Type B pancreatic cell (in vitro differentiated cells): ENCODE results near the gene TMEM163. TPM values are rescaled to one million over a fixed set of nuclear protein-coding genes. Genes with fewer than 3 reads are reported as not detected.

Source experiments
- DNase-seq: peaks from one replicate; pipeline ENCODE4 v3.0.0; 2021; ENCODE audit warnings: mixed read lengths; ENCODE audit not compliant: unreplicated experiment; ENCODE audit errors: extremely low spot score
- H3K27ac Mint-ChIP-seq: 2 replicates; pipeline ENCODE4 v1.8.0; 2021; ENCODE audit warnings: mild to moderate bottlenecking, mixed read lengths
- H3K27me3 Mint-ChIP-seq: 2 replicates; pipeline ENCODE4 v1.8.0; 2021; ENCODE audit warnings: mixed read lengths
- H3K36me3 Mint-ChIP-seq: 2 replicates; pipeline ENCODE4 v1.8.0; 2021; ENCODE audit warnings: mixed read lengths
- H3K4me1 Mint-ChIP-seq: one replicate; pipeline ENCODE4 v1.8.0; 2021; ENCODE audit warnings: mixed read lengths; ENCODE audit not compliant: unreplicated experiment
- H3K4me3 Mint-ChIP-seq: 2 replicates; pipeline ENCODE4 v1.8.0; 2021; ENCODE audit warnings: mild to moderate bottlenecking, mixed read lengths
- H3K9me3 Mint-ChIP-seq: 2 replicates; pipeline ENCODE4 v1.8.0; 2021; ENCODE audit warnings: mixed read lengths
- CTCF ChIP-seq: fragments of 200-600 bp; sonication (generic); conservative IDR thresholded peaks from 2 replicates; pipeline ENCODE4 v1.5.0; 2021; ENCODE audit warnings: antibody characterized with exemption, mild to moderate bottlenecking
- total RNA-seq: library from RNA; stranded (reverse); gene quantifications from 2 replicates; pipeline ENCODE4 v1.2.1, GENCODE V29; 2021; ENCODE audit warnings: low replicate concordance

Gene TMEM163
- total RNA-seq, 1 donor from 2014 or later: 4.0 TPM

DNA sequence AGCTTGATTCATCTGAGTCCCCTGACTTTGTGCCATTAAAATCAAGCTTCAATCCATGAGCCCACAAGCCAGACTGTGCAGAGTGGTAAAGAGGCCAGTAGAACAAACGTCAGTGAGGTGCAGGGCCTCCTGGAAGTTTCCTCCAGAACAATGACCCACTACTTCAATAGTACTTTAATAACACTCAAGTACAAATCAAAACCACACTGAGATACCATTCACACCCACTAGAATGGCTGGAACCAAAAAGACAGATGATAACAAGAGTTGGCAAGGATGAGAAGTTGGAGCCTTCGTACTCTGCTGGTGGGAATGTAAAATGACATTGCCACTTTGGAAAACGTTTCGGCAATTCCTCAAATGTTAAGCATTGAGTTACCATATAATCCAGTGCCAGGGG lies 181.1 kb downstream of the TMEM163 start:
- Mint-ChIP-seq H3K4me3 (no peak overlapping the region), H3K27me3 (peaks cover 6% of the 10 kb centered on the region), H3K27ac (no peak overlapping the region), H3K9me3 (no peaks in the 10 kb centered on the region), H3K4me1 (peaks cover 12% of the 10 kb centered on the region), H3K36me3 (no peaks in the 10 kb centered on the region)
- DNase-seq: no peak
- TF ChIP-seq CTCF: no peak

GRCh38 chr2:134537121-134537520 lies 181.7 kb downstream of the TMEM163 start:
- DNase-seq: no peak
- H3K4me3 Mint-ChIP-seq: no peak overlapping the region
- peaks cover 6% of the 10 kb centered on the region for H3K27me3 Mint-ChIP-seq
- peaks cover 12% of the 10 kb centered on the region for H3K4me1 Mint-ChIP-seq
- H3K36me3 Mint-ChIP-seq: no peaks in the 10 kb centered on the region
- H3K9me3 Mint-ChIP-seq: no peaks in the 10 kb centered on the region
- H3K27ac Mint-ChIP-seq: no peak overlapping the region
- TF ChIP-seq CTCF: no peak

DNA sequence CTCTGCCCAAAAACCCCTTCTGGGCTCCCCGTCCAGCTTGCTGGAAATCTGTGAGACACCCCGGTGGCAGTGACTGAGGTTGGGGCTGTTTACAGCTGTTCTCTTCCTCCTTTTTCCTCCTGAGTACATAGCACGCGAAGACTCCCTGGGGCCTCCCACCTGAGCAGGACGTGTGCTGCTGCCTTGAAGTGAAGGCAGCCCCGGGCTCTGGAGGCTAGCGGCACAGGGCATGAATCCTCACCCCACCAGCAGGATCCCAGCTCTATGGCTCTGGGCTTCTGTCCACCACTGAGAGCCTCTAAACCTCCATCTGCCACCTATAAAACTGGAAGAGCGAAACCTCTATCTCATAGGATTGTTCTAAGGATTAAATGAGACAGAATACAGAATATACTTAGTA lies 182.5 kb downstream of the TMEM163 start:
- Mint-ChIP-seq H3K4me1 (peaks cover 12% of the 10 kb centered on the region), H3K9me3 (no peaks in the 10 kb centered on the region), H3K36me3 (no peaks in the 10 kb centered on the region), H3K27ac (peak overlapping the region; percentile 4), H3K27me3 (peaks cover 3% of the 10 kb centered on the region), H3K4me3 (no peak overlapping the region)
- TF ChIP-seq CTCF: no peak
- DNase-seq: no peak

DNA sequence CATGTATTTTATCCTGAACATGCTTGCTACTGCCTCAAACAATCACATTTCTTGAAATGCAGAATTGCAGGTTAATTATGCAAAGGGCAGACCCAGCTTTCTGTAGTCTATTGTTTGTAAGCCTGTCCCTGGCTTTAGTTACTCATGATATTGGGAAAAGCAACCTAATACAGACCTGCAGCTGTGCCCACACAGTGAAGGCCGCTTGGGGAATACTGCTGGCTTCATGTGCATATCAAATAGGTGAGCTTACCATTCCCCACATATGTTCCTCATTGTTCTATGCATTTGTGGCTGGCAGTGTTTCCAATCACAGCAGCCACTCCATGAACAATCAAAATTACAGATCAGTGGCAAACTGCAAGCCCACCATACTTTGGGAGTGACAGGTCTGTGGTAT lies 186.3 kb downstream of the TMEM163 start:
- TF ChIP-seq CTCF: no peak
- Mint-ChIP-seq H3K27me3 (no peaks in the 10 kb centered on the region), H3K9me3 (no peaks in the 10 kb centered on the region), H3K4me1 (peaks cover 12% of the 10 kb centered on the region), H3K4me3 (no peak overlapping the region), H3K36me3 (no peaks in the 10 kb centered on the region), H3K27ac (no peak overlapping the region)
- DNase-seq: no peak

- H3K36me3 Mint-ChIP-seq: no peaks in the 10 kb centered on the region
- no peaks in the 10 kb centered on the region for H3K9me3 Mint-ChIP-seq
- H3K4me1 Mint-ChIP-seq: peaks cover 5% of the 10 kb centered on the region
- DNase-seq: no peak
- H3K27me3 Mint-ChIP-seq: peaks cover 4% of the 10 kb centered on the region
- H3K27ac Mint-ChIP-seq: no peak overlapping the region
- TF ChIP-seq CTCF: no peak
- H3K4me3 Mint-ChIP-seq: no peak overlapping the region
These were observed 191.4 kb downstream of the TMEM163 start for GRCh38 chr2:134527381-134527780.
